ENCODE measurements around the gene ZNF618.

GRCh38 chr9:113931777-113932176 lies 55.7 kb downstream of the ZNF618 start:
- TF ChIP-seq NFIC (IDR thresholded peaks at IDR 0.05; ENCODE audit: borderline replicate concordance): no peak
- TF ChIP-seq JUND (IDR thresholded peaks at IDR 0.05): no peak
- TF ChIP-seq EZH2phosphoT487 (IDR thresholded peaks at IDR 0.05; ENCODE audit: borderline replicate concordance, low read depth): no peak
- TF ChIP-seq CTCF (IDR thresholded peaks at IDR 0.05): no peak
